Hematopoietic multipotent progenitor cell treated with erythropoietin and hydrocortisone succinate and interleukin-3 and kit ligand, for 4 days (in vitro differentiated cells): ENCODE measurements around the gene PREX1.

Source experiments
- DNase-seq: peaks from one replicate; pipeline ENCODE4 v3.0.0-alpha.2; 2015

The PREX1 gene

DNA sequence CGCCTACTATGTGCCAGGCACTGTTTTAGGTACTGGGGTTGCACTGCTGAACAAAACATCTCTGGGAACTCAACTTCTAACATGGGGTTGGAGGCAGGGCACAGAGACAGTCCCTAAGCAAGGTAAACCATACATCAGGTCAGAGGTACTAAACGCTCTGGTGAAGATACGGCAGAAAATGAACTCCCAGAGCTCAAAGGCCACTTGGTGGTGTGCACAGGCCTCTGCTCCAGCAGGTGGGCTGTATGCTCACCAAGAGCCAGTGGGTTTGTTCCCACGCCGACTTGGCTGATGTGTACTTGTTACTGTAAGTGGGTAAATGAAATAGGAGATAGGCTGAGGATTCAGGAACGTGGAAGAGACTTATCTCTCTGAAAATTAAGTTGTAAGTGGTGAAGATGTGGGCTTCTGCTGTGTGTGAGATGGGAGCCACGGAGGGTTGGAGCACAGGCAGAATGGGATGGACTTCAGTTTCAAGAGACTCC, 133.4 kb downstream of the PREX1 start:
- DNase-seq: no peak

DNA sequence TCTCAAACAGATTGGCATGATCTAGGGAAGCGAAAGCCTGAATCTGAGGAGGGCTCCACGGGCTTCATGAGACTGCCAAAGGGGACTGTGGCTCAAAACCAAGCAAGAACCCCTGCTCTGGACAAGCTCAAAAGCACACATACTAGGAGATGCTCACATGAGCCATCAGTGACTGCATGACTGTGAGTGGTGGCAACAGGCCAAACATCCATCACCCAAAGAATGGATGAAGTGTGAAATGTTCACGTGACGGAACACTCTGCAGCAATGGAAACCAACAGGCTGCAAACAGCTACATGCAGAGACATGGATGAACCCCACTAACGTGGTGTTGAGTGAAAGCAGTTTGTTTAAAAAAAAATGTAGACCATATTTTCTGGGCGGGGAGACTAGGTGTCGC, 136.3 kb downstream of the PREX1 start:
- DNase-seq: no peak

DNA sequence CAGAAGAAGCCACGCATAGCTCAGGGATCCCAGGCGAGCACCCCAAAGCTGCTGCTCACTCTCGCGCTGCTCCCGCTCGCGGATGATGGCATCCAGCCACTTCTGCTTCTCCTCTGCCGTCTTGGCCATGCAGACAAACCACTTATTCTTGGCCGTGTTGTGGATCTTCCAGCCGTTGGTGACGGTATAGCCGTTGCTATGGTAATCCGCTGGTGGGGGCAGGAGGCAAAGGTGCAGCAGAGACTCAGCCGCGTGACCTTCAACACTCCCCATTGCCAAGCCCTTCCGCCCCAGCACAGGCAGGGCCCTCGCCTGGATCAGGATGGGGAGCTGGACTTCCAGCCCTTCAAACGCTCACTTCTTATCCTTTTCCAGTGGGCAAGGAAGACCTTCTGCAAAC, 136.9 kb downstream of the PREX1 start:
- peak; percentile 35 for DNase-seq

DNA sequence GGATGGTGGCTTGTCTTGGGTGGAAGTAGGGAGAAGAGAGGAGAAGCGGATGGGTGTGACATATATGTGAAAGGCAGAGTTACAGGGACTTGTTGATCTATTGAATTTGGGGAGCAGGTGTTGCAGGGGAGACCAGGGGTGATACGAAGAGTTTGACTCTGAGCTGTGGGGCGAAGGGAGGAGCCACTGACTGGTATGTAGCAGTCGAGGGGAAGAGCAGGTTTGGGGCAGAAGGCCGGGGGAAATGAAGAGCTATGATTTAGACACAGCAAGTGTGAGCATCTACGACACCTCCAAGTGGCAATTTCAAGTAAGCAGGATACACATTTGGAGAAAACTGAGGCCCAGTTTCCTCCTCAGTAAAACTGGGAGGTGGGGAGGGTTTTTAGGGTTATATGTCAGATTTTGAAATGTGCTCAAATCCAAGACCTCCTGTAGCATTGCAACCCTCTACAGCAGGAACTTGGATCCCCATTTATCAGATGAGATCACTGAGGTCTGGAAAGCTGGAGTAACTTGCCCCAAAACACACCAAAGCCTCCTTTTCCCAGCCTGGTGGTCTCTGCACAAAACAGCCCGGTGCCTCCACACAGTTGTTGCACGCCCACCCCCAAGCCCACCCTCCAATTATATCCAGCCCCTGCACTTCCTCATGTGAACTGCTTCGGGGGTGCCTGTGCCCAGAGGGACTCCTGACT, 137.8 kb downstream of the PREX1 start:
- no peak for DNase-seq

DNA sequence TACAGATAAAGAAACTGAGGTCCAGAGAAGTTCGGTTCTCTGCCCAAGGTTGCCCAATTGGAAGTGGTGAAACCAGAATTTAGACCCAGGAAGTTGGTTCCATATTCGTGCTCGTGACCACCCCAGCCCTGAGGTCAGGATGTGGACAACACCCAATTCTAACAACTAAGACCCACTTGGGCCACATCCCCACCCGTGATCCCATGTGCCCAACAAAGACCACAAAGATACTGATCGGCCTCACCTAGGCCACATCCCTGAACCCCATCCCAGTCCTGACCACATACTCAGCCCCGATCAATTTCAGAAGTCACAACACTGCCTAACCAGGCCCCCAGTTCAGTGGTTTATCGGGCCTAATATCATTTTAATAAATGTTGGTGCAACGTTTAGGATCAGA, 138.4 kb downstream of the PREX1 start:
- no peak for DNase-seq

DNA sequence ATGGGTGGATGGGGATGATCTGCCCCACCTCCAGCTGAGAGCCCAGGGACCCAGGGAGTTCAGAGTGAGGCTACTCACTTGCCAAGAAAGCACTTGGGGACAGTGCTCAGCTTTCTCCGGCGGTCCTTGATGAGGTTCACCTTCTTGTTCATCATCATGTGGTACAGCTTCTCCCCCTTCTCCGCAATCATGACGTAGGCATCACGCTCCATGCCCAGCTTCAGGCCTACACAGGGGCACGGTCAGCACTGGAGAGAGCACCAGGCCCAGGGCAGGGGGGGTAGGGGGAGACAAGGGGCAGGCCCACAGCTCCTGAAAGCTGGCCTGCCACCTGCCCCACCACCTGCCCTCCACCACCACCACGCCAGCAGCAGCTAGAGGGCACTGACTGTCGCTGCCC, 139.2 kb downstream of the PREX1 start:
- no peak for DNase-seq

DNA sequence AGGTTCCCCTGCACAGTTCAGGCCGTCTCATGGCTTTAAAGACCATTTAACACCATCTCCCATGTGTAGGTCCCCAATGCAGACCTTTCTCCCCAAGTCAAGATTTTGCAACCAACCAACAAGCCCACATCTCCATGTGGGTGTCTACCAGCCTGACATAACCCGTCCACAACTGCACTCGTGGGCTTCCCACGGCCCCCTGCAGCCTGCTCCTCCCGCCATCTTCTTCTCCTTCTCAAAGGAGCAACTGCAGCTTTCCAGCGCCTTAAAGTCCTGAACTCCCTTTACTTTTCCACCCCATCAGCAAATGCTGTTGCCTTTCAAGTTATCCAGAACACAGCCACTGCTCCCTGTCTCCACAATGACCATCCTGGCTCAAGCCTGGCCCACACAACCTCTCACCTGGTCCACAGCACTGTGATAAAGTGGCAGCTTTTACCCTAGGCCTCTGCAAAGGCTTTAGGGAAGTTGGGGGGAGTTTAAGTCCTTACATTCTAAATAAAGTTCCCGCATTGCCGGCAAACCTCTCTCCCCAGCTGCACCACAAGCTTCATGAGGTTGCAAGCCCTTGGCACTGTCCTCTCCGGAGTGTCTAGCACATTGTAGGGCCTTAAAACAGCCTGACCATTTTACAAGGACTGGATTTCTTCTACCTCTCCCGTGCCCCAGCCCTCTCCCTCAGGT, 140.5 kb downstream of the PREX1 start:
- no peak for DNase-seq

DNA sequence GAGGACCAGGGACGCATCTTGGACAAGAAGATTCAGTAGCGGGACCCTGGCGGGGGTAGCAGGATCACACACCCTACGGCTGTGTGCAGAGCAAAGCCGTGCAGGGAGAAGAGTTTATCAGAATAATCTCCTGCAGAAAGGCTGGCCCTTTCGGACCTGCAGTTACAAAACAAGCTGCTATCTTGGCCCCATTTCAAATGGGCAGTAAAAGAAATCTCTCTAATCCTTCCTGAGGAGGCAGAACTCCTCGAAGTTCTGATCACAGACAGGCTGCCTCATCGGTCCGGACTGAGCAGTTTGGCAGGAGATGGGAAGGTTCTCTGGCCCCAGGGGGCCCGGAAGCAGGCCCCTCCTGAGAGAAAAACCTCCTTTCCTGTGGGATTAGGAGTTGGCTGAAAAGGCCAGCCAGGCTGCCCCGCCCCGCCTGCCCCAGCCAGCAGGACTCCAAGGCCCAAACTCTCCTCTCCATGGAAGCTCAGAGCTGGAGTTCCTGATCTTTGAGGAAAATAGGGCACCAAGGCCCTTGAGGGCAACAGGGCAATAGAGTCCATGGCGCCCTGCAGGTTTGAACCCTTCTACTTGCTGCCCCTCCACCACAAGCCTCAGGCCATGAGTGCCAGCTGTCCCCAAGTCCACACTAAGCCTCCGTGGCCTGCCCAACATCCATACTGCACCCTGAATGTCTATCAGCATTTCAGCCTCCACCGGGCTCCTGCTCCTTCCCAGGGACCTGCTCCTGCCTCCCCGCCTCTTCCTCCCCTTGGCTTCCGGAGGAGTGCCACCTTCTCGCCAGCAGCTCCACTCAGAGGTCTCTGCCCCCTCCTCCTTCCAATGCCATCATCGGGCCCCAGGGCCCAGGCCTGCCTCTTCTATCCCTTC, 141.3 kb downstream of the PREX1 start:
- DNase-seq: peak; percentile 38

DNA sequence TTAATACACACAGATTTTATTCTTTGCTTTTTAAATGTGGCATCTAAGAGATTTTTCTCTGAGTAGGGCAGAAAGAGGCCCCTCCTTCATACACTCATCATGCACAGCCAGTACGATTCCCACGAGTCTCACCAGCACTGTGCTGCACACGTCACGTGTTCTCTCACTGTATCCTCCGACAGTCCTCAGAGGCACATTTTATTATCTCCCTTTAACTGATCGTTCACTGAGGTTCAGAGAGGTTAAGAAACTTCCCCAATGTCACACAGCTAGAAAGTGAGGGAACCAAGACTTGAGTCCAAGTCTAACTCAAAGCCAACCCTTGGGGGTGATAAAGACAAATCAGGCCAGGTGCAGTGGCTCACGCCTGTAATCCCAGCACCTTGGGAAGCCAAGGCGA, 142.5 kb downstream of the PREX1 start:
- DNase-seq: no peak

DNA sequence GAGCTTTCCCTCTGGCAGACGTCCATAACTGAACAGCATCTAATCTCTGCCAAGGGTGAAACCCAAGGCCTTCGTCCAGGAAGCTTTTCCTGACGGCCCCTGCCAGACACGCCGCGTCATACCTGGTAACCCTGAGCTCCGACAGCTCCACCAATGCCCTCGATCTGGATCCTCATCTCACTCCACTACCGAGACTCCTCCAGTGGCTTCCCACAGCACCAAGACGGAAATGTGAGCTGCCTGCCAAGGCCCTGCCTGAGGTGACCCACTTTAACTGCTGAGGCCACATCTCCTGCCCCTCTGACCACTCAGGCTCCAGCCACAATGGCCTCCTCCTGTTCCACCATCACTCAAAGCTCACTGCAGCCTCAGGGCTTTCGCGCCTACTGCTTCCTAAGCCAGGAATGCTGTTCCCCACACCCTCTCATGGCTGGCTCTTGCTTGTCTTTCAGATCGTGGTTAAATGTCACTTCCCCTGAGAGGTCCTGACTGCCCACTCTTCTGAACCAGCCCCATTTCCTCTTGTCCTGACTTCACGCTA, 143.2 kb downstream of the PREX1 start:
- no peak for DNase-seq

DNA sequence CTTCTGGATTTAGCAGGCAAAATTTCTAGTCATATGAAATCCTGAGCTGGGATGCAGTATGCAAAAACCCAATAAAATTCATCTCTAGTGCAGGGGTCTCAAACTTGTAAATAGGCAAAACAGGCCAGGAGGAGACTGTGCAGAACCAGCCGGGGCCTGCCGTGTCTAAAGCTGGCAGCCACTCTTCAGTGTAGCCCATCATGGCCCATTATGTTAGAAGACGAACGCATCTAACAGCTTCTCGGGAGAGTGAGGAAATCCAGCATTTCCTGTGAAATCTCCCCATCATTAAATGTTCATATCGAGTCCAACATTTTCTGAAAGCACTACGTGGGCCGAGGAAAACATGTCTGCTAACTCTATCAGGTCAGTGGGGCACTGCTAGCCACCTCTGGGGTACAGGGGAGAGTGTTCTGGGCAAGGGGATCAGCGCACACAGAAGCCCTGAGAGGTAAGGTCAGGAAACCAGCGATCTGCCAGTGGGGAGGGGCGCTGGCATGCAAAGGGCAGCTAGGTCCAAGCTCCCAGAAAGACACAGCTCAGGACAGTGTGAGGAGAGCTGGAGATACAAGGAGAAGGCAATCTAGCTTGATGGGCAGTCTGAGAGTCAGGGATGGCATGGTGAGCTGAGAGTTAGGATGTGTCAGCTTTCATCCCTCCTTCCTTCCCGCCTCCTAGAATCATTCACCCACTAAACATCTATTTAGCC, 144.2 kb downstream of the PREX1 start:
- no peak for DNase-seq

DNA sequence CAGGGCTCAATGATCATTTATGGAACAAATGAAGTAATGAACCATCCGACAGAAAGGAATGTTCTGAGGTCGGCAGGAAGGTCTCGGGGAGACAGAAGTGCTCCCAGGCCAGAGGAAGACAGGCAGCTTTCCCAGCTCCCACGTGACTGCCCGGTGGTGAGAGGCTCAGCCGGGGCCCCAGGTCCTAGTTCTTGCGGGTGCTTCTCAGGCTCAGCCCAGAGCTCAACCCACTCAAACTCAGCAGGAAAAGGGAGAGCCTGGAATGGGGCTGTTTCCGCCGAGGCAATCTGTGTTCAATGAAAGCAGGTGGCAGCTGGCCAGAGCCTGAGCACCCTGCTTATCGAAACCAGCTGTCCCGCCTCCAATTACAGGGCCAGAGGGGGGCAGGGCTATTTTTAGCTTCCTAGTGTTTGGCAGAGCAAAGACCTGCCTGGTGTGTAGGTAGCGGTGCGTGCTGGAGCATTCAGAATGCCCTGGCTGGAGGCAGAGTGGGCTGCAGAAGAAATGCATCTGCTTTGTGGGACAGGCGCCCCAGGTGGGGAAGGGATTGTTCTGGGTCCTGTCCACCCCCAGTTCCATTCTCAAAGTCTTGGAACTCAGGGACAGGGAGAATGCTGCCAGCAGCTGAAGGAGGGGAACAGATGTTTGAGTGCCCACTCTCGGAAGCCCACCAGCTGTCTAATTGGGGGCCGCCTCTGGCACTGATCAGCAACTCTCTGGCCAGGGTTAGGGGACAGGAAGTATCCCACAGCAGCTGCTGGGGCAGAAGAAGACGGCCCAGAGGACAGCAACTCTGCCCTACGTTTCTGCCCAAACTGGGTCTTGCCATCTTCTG, 145.1 kb downstream of the PREX1 start:
- DNase-seq: peak; percentile 77

DNA sequence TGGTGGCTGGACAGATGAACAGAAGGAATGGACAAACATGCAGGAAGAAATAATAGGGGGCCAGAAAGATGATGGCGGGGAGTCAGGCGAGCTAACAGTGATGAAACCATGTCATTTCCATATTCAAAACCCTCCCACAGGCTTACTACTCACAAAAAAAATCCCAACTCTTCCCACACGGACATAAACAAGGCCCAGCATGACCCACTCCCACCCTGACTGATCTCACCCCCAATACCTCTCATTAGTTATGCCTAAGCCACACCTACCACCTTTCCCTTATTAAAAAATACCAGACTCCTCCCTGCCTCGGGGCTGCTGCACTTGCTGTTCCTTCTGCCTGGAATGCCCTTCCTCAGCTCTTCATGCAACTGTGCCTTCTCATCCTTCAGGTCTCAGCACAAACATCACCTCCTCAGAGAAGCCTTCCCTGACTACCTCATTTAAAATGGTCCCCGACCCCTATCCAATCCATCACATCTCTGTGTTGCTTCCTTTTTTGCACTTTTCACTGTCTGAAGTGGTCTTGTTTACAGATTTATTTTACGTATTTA, 145.8 kb downstream of the PREX1 start:
- no peak for DNase-seq

DNA sequence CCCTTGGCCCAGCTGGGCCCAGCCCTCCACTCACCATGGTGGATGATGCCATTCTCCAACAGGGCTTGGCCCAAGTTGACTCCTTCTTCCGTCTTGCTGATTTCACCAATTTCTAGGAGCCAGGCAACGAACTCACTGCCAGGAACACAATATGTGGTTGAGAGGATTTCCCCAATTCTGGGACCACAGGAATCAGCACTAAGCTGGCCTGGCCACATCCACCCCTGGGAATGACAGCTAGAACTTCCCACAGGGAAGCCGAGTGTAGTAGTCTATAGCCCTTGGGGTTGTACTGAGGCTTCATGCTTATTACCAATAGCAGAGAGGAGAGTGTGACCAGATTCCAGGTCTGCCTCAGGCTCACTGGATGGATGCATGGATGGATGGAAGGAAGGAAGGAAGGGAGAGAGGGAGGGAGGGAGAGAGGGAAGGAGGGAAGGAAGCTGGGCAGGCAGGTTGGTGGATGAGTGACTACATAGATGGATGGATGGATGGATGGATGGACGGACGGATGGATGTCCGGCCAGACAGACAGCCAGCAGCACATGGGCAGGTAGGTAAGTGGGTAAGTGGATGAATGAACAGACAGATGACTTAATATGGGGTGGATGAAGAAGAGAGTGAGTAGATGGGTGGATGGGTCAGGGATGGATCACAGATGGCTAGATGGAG, 146.5 kb downstream of the PREX1 start:
- DNase-seq: no peak

DNA sequence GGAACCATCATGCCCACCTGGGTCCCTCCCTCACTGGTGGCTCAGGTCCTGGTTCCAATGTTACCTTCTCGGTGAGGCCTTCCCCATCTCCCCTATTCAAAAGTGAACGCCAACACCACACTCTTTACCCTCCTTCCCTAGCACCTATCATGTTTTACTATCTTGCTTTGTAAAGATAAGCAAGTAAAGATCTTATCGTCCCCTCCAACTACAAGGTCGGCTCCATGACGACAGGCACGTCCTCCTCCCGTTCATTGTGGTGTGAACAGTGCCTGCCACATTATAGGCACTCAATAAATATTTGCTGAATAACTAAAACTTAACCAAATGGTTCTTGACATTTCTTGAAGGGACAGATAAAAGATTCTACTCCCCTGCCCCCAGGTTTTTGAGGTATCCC, 147.1 kb downstream of the PREX1 start:
- DNase-seq: peak; percentile 58

DNA sequence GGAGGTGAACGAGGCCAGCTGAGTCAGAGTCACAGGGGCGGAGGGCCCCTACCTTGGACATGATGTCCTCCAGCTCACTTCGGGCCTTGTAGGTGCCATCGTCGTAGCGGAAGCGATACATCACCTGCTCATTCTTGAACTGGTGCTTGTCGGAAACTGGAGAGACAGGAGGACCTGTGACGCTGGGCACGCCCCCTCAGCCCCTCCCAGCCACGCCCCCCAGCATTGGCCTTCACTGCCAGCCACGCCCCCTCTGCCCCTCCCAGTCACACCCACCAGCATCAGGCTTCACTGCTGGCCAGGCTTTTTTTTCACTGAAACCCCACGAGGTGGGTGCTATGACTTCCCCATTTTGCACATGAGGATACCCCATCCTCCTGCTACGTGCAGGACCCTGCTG, 148.2 kb downstream of the PREX1 start:
- DNase-seq: peak; percentile 74

DNA sequence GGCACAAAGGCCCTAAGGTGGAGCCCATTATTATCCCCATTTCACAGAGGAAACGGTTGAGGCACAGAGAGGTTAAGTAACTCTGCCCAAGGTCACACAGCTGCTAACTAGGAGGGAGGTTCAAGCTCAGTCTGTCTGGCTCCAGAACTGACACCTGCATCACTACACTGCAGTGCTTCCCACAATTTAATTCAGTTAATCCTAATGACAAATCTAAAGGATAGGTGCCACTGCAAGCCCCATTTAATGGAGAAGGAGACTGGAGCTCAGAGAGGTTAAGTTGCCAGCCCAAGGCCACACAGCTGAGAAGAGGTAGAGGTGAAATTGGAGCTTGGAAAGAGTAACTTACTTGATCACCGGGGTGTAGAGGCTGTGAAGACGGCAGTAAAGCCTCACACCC, 148.8 kb downstream of the PREX1 start:
- DNase-seq: no peak

DNA sequence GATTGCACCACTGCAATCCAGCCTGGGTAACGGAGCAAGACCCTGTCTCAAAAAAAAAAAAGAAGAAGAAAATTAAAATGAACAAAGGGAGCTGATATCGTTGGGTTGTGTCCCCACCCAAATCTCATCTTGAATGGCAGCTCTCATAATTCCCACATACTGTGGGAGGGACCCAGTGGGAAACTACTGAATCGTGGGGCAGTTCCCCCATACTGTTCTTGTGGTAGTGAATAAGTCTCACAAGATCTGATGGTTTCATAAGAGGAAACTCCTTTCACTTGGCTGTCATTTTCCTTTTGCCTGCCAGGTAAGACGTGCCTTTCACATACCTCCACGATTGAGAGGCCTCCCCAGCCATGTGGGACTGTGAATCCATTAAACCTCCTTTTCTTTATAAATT, 149.4 kb downstream of the PREX1 start:
- no peak for DNase-seq

DNA sequence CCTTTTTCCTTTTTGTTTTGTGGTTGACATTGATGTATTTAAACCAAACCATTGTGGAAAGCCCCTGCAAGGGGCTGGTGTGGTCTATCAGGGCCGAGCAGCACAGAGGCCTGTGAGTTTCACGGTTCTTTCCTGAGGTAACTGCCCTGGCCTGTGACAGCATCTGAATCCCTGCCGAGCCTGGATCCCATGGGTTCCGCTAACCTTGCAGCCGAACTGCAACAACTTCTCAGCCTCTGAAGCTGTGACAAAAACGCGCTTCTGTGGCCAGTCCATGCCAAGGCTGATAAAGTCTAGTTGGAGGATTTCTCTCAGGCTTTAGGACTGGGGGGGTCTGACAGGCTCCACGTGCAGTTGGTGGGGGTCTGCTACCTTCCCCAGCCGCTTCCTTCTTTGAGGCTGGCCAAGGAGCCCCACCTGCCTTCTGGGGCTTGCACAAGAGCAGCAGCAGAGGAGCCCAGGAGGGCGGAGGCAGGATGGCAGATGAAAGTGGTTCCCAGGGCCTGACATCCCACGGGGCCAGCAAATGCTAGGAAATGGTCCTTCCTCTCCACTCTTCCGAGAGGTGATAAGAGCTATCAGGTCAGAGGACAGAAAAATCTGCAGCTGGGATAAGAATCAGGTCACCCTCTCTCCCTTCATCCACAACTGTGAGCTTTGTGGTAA, 150.9 kb downstream of the PREX1 start:
- no peak for DNase-seq

DNA sequence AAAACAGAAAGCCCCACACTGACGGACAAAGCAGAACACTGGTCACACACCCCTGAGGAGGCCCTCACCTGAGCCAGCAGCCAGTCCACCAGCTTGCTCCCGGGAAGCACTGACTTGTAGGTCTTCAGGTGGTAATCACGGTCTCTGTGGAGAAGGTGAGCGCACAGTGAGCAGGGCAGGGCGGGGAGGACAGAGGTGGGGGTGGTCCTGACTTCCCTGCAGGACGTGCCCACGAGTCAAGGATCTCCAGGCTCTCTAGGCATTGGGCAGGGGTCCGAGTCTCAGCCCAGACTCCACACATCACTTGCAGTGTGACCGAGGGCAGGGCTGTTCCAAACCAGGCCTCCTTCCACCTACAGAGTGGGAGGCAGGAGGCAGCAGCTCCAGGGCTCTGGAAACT, 151.7 kb downstream of the PREX1 start:
- no peak for DNase-seq
